Body of pancreas (tissue), 4 donors: Measurements from ENCODE around the gene MBP.

Experiments
- POLR2A ChIP-seq, 3 donors: fragments of 450-650 bp; IDR thresholded peaks; one replicate each; pipeline ENCODE4 v1.6.1; 2016; ENCODE audit warnings: antibody characterized with exemption in 3 of 3, mild to moderate bottlenecking in 2 of 3
- TF ChIP-seq, protein P1 (sequence below), 7 experiments: fragments of 450-650 bp in 4 of 7; fragments of 200-600 bp in 3 of 7; sonication (generic) in 3 of 7; IDR thresholded peaks; one replicate each; pipeline ENCODE4 v1.5.1; 2016 to 2019; ENCODE audit warnings: antibody characterized with exemption in 7 of 7

DNA sequence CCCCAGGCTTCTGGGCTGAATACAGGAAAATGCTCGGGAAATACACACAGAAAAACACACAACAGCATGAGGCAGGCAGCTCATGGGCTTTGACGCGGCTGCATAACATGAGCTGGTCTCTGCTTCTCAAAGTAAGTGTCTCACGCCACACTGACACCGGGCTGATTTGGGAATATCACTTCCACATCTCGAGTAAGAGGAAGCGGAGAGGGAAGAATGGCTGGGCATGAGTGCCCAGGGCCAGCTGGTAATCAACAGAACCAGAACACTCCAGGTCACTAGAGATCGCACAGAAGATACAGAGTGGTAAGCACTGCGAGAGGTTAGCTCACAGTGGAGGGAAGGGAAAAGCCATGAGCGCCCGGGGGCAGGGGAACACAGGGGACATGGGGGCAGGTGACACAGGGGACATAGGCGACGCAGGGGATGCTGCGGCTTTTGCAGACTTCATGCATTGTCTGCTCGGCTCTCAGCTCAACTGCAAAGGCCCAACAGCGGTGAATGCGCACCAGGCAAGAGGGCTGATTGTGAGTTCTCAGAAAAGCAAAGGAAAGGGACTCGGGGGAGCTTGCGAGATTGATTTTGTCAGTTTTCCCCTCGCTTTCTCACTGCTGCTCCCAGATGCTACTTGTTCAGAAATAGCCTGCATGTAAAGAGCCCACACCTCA is 141.4 kb downstream of the MBP start:
- TF ChIP-seq, protein P1, sequence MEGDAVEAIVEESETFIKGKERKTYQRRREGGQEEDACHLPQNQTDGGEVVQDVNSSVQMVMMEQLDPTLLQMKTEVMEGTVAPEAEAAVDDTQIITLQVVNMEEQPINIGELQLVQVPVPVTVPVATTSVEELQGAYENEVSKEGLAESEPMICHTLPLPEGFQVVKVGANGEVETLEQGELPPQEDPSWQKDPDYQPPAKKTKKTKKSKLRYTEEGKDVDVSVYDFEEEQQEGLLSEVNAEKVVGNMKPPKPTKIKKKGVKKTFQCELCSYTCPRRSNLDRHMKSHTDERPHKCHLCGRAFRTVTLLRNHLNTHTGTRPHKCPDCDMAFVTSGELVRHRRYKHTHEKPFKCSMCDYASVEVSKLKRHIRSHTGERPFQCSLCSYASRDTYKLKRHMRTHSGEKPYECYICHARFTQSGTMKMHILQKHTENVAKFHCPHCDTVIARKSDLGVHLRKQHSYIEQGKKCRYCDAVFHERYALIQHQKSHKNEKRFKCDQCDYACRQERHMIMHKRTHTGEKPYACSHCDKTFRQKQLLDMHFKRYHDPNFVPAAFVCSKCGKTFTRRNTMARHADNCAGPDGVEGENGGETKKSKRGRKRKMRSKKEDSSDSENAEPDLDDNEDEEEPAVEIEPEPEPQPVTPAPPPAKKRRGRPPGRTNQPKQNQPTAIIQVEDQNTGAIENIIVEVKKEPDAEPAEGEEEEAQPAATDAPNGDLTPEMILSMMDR (IDR thresholded peaks at IDR 0.05) = no peak
- TF ChIP-seq POLR2A (IDR thresholded peaks at IDR 0.05) = no peak
